Measurements from ENCODE around the gene OR6Y1.

The OR6Y1 gene, protein sequence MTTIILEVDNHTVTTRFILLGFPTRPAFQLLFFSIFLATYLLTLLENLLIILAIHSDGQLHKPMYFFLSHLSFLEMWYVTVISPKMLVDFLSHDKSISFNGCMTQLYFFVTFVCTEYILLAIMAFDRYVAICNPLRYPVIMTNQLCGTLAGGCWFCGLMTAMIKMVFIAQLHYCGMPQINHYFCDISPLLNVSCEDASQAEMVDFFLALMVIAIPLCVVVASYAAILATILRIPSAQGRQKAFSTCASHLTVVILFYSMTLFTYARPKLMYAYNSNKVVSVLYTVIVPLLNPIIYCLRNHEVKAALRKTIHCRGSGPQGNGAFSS

DNA sequence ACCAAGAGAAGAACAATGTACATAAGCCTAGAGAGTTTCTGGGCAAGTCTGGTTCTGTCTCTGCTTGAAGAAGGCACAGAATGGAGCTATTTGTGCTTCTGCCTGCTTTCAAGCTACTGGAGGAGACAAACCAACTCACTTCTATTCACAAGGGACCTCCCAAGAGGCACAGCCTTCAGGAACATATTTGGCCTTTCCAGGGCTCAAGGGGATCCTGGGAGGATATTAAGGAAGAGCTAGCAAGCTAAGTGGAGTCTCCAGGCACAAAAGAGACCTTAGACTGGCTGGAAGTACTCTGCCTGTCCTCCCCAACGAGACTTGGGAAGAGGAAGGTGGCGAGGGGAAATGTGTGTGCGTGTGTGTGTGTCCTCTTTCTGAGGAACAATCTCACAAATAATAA is at the start of gene OR6Y1:
Gene OR6Y1, minus strand, starts transcription at position 54 of the 400 bp plus-strand sequence. CDS start 6,300 bp downstream, outside the sequence.
- TF ChIP-seq GATA2 (IDR thresholded peaks at IDR 0.05; ENCODE audit: low read depth, low read length) (no peak), GATA3 (IDR thresholded peaks at IDR 0.05; ENCODE audit: low read depth, low read length) (no peak)

GRCh38 chr1:158600735-158601134 is 46.5 kb upstream of the OR6Y1 start:
- TF ChIP-seq GATA3 (IDR thresholded peaks at IDR 0.05; ENCODE audit: low read depth, low read length) (no peak), GATA2 (IDR thresholded peaks at IDR 0.05; ENCODE audit: low read depth, low read length) (no peak)

- no peak for TF ChIP-seq GATA2 (IDR thresholded peaks at IDR 0.05; ENCODE audit: low read depth, low read length)
- TF ChIP-seq GATA3 (IDR thresholded peaks at IDR 0.05; ENCODE audit: low read depth, low read length): no peak
Observed at GRCh38 chr1:158586942-158587341, 32.7 kb upstream of the OR6Y1 start.

- TF ChIP-seq GATA2 (IDR thresholded peaks at IDR 0.05; ENCODE audit: low read depth, low read length) (no peak), GATA3 (IDR thresholded peaks at IDR 0.05; ENCODE audit: low read depth, low read length) (no peak)
Observed at GRCh38 chr1:158583962-158584361, 29.8 kb upstream of the OR6Y1 start.

DNA sequence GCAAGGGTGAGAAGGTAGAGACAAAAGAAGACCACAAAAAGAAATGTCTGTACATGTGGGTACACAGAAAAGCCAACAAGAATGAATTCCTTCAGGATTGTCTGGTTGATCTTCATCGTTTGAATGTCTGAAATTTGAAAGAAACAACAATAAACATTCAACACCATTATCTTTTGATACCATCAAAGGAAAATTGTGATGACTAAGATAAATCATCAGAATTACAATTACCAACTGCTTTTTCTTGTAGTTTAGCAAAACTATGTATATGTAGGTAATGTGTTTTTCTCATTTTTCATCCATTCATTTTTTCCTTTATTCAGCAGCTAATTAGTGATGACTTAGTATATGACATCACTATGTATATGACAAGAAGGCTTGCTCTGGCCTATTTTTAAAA is 25.5 kb upstream of the OR6Y1 start, which contains the start of gene OR10X1:
Gene OR10X1, minus strand, starts transcription at position 167 of the 400 bp plus-strand sequence. Its CDS starts 0 bp downstream, at position 167.
- TF ChIP-seq GATA2 (IDR thresholded peaks at IDR 0.05; ENCODE audit: low read depth, low read length) (no peak), GATA3 (IDR thresholded peaks at IDR 0.05; ENCODE audit: low read depth, low read length) (no peak)

DNA sequence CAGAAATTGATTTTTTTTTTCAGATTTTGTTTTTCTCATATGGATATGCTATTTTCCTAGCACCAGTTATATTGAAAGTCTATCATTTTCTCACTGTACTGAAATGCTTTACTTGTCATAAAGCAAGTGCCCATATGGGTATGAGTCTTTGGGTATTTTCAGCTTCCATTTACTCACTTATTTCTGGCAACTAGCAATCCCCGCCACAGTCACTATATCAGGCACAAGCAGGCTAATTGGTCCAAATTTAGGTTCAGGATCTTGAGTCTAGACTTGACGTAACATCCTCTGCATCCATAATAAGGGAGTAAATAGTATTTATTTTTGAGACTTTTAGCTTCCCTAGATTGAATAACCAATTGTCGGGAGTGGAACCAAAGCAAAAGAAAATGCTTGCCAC is 23.4 kb upstream of the OR6Y1 start:
- TF ChIP-seq GATA3 (IDR thresholded peaks at IDR 0.05; ENCODE audit: low read depth, low read length): no peak
- TF ChIP-seq GATA2 (IDR thresholded peaks at IDR 0.05; ENCODE audit: low read depth, low read length): no peak

DNA sequence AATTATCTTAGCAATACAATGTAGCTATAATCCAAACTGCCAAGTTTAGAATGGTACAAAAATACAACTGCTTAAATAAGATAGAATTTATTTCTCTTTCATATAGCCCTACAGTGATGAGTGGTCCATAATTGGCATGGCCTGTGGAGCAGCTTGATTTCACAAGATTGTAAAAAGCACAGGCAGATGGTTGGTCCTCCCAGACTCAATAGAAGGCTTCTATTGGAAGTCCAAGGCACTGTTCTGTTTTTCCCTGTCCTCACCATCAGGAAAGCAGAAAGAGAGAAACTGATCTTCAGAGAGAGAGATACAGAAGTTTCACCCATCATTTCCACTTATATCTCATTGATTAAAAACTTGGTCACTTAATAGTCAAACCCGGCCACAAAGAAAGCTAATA is 18.0 kb upstream of the OR6Y1 start:
- TF ChIP-seq GATA2 (IDR thresholded peaks at IDR 0.05; ENCODE audit: low read depth, low read length) (no peak), GATA3 (IDR thresholded peaks at IDR 0.05; ENCODE audit: low read depth, low read length) (no peak)

GRCh38 chr1:158570480-158570879 is 16.3 kb upstream of the OR6Y1 start, which contains the start of gene OR6P1:
Gene OR6P1, minus strand, starts transcription at chr1:158570580. Its CDS starts 6,976 bp downstream, at chr1:158563604.
- no peak for TF ChIP-seq GATA2 (IDR thresholded peaks at IDR 0.05; ENCODE audit: low read depth, low read length)
- no peak for TF ChIP-seq GATA3 (IDR thresholded peaks at IDR 0.05; ENCODE audit: low read depth, low read length)

GRCh38 chr1:158564608-158565007 is 10.4 kb upstream of the OR6Y1 start:
- TF ChIP-seq GATA3 (IDR thresholded peaks at IDR 0.05; ENCODE audit: low read depth, low read length): no peak
- TF ChIP-seq GATA2 (IDR thresholded peaks at IDR 0.05; ENCODE audit: low read depth, low read length): no peak

DNA sequence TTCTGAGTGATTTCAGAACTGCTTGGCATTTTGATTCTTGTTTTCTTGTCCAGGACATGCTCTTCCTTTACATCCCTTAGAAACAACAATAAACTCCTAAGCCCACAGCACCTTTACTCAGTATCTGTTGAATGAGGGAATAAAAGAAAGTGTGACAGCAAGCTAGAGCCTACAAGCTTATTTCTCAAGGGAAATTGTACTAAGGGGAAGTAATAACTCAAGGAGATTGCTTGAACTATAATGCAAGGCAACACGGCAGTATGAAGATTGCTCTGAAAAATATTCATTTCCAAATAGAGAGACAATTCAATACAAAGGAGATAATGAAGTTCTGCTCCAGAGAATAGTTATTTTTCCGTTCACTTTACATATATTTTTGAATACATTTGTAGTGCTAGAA is 9.6 kb upstream of the OR6Y1 start:
- TF ChIP-seq GATA2 (IDR thresholded peaks at IDR 0.05; ENCODE audit: low read depth, low read length) (no peak), GATA3 (IDR thresholded peaks at IDR 0.05; ENCODE audit: low read depth, low read length) (no peak)

DNA sequence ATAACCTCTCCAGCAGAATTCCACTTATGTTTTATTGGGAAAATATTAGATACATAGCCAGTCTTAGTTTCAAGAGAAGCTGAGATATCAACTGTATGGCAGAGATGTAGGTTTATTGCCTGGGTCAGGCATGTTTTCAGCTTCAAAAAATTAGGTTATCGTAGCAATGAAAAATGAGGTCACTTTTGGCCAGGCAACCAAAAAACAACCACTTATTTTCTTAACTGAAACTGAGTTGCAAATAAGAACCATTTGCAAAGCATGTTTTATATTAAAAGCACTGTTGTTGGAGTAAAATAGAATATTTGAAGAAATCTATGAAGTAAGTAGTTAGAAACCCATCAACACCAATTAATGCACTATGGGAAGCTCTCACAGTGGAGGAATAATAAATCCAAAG is 5.5 kb upstream of the OR6Y1 start:
- TF ChIP-seq GATA3 (IDR thresholded peaks at IDR 0.05; ENCODE audit: low read depth, low read length) (no peak), GATA2 (IDR thresholded peaks at IDR 0.05; ENCODE audit: low read depth, low read length) (no peak)

DNA sequence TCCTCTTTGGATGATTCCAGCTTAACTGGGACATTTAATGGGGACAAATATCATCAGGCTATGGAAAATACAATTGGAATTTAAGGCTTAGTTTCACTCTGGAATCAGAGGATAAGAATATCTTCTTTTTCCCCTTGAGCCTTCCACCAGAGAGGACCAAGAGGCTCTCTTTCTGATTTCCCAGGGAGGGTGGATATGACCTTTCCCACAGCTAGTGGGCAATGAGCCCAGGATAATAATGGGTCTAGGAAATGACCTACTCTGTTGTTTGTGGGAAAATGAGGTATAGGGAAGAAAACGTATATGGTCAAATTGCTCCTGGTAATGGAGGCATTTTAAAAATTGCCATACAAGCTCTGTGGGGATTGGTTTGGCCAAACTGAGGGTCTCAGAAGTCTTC is 1.9 kb downstream of the OR6Y1 start:
- TF ChIP-seq GATA3 (IDR thresholded peaks at IDR 0.05; ENCODE audit: low read depth, low read length): no peak
- TF ChIP-seq GATA2 (IDR thresholded peaks at IDR 0.05; ENCODE audit: low read depth, low read length): no peak

DNA sequence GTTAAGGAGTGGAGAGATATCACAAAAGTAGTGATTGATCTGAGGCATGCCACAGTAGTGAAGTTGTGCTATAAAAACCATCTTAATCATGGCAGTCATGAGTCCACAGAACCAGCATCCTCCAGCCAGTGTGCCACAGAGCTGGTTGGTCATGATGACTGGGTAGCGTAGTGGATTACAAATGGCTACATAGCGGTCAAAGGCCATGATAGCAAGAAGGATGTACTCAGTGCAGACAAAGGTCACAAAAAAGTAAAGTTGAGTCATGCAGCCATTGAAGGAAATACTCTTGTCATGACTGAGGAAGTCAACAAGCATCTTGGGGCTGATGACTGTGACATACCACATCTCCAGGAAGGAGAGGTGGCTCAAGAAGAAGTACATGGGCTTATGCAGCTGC is 6.7 kb downstream of the OR6Y1 start:
- no peak for TF ChIP-seq GATA2 (IDR thresholded peaks at IDR 0.05; ENCODE audit: low read depth, low read length)
- TF ChIP-seq GATA3 (IDR thresholded peaks at IDR 0.05; ENCODE audit: low read depth, low read length): no peak

GRCh38 chr1:158537609-158538008 is 16.6 kb downstream of the OR6Y1 start:
- TF ChIP-seq GATA3 (IDR thresholded peaks at IDR 0.05; ENCODE audit: low read depth, low read length): no peak
- TF ChIP-seq GATA2 (IDR thresholded peaks at IDR 0.05; ENCODE audit: low read depth, low read length): no peak

GRCh38 chr1:158534496-158534895 is 19.7 kb downstream of the OR6Y1 start:
- TF ChIP-seq GATA3 (IDR thresholded peaks at IDR 0.05; ENCODE audit: low read depth, low read length): no peak
- TF ChIP-seq GATA2 (IDR thresholded peaks at IDR 0.05; ENCODE audit: low read depth, low read length): no peak
